Left renal cortex interstitium (tissue), 4 donors: ENCODE results near the gene GARIN5B. TPM values are rescaled to one million over a fixed set of nuclear protein-coding genes. Genes with fewer than 3 reads are reported as not detected.
"Not testable (repeated sequence)": the region's sequence is repeated elsewhere in the genome, so short reads cannot be mapped to it uniquely, and the experiment has no call there.

Experiments
- DNase-seq, 4 donors: peaks; one replicate each; pipeline ENCODE4 v3.0.0-alpha.2; 2013; ENCODE audit warnings: low read depth in 4 of 4, low spot score in 2 of 4, missing footprints in 1 of 4
- polyA plus RNA-seq, 4 donors: library from polyadenylated mRNA; unstranded; fragments of 120-200 nt; gene quantifications; one replicate each; pipeline ENCODE4 v1.2.1, GENCODE V29; 2013; ENCODE audit not compliant: insufficient read length in 4 of 4

Gene GARIN5B
- polyA plus RNA-seq, 4 donors = 0.08 to 0.49 (median 0.21) TPM

GRCh38 chr19:55329791-55330190 is 33.3 kb downstream of the GARIN5B start:
- DNase-seq = not testable (repeated sequence)

- not testable (repeated sequence) for DNase-seq
These were observed 34.2 kb downstream of the GARIN5B start for GRCh38 chr19:55328774-55329318.

GRCh38 chr19:55325172-55325571 is 37.9 kb downstream of the GARIN5B start, which contains the start of gene TMEM150B:
TSS of gene TMEM150B (minus strand) at chr19:55325341. CDS start at chr19:55321036, 4,305 bp downstream.
- no peak for DNase-seq

GRCh38 chr19:55324662-55325061 is 38.4 kb downstream of the GARIN5B start:
- no peak for DNase-seq

- no peak for DNase-seq
These were observed 40.7 kb downstream of the GARIN5B start for GRCh38 chr19:55322204-55322885.

GRCh38 chr19:55321466-55322137 is 41.5 kb downstream of the GARIN5B start:
- no peak for DNase-seq

GRCh38 chr19:55320844-55321419 is 42.1 kb downstream of the GARIN5B start:
- no peak for DNase-seq

DNA sequence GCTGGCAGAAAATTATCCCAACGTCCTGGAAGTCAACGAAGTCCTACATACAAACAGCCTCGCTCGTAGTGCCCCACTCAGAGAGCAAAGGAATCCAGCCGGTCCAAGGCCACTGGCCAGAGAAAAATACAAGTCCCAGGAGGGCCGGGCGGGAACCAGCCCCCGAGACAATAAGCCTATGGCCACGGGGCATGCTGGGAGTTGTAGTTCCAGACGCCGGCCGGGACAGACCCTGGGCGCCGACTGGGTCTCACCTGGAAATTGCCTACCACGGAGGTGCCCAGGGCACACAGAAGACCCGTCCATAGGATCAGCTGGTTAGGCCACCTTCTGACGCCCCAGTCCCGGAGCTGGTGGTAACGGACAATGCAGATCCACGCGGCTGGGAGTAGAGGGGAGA is 43.3 kb downstream of the GARIN5B start:
- DNase-seq = no peak

GRCh38 chr19:55316646-55317045 is 46.4 kb downstream of the GARIN5B start:
- no peak for DNase-seq

DNA sequence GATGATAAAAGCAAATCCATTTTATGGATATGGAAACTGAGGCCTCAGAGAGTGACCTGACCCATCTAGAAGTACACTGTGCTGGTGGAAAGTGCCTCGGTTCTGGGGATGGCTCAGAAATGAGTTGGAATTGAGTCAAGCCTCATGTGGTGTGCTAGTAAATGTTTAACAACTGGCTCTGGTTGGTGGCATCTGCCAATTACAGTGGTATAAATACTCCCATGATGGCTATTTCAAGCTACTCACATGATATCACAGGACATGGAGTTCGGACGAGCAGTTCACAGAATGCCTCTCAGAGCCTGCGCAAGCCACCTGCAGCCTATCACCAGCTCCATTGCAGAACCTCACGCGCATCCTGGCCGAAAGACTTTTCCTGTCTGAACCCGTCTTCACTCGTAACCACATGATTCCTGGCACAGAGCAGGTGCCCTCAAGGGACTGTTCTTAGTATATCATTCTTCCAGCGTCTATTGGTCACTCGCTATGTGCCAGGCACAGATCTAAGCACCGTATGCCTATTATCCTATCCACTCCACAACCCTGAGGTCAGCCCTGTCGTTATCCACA is 47.0 kb downstream of the GARIN5B start:
- no peak for DNase-seq

DNA sequence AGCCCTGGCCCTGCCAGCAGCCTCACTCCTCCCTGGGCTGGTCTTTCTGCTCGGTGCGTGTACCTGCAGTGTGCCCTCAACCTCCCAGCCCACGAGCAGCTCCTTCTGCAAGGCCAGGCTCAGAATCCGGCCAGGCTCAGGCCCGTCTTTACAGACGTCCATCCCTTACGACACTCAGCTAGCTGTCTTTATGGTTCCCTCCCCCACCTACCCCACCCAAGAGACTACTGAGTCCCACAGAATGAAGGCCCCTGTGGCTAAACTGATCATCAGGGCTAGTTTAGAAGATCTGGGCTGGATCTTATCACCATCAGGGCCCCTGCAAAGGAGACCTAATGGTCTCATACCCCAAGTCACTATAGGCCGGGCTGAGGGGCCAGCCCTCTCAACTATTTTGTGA is 48.7 kb downstream of the GARIN5B start:
- no peak for DNase-seq

- no peak for DNase-seq
These were observed 50.2 kb downstream of the GARIN5B start for GRCh38 chr19:55312621-55313512.

GRCh38 chr19:55311797-55312196 is 51.3 kb downstream of the GARIN5B start:
- DNase-seq = no peak

- DNase-seq = no peak
These were observed 51.7 kb downstream of the GARIN5B start for GRCh38 chr19:55311397-55311796.

DNA sequence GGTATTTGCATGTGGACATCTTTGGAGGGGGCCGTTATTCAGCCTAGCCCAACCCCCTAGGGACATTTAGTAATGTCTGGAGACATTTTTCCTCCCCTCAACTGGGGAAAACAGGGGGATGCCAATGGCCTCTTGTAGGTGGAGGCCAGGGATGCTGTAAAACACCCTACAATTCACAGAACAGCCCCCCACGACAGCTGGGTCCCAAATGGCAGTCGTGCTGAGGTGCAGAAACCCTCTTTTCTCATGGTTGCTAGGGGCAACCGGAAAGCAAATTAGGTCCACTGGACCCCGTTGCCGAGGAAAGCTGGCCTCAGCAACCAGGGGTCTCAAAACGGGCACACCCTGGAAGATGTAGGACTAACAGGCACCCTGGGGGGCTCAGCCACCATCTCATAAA is 52.6 kb downstream of the GARIN5B start:
- DNase-seq = no peak

GRCh38 chr19:55309448-55309847 is 53.6 kb downstream of the GARIN5B start:
- DNase-seq = no peak

GRCh38 chr19:55308281-55308680 is 54.8 kb downstream of the GARIN5B start:
- DNase-seq = no peak

GRCh38 chr19:55306712-55307111 is 56.3 kb downstream of the GARIN5B start:
- DNase-seq = no peak

DNA sequence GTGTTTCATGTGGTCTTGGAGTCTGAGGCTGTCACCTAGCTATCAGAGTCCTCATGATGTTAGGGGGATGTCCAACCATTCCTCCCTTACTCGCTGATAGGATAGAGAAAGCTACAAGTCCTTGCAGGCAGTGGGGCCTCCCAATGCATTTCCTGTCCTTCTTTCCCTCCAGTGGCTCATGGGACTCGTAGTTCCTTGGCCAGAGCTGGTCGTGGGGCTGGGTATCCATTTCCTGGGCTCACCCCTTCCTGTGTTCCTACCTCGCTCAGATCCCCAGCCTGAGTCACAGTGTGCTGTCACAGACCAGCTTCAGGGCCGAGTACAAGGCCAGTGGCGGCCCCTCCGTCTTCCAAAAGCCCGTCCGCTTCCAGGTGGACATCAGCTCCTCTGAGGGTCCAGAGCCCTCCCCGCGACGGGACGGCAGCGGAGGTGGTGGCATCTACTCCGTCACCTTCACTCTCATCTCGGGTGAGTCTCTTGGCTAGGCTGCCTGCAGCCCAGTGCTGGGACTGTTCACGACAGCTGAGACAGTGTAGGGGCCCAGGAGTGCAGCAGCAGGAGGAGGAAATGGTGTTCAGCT is 57.0 kb downstream of the GARIN5B start:
- DNase-seq = no peak

GRCh38 chr19:55305491-55305890 is 57.6 kb downstream of the GARIN5B start:
- no peak for DNase-seq
